KMS-11 (cell line): Measurements from ENCODE around the gene ABHD6.

Experiments used
- H2AFZ ChIP-seq: fragments of 200-600 bp; sonication (generic); 2 replicates; pipeline ENCODE4 v1.6.1; 2016; ENCODE audit warnings: antibody characterized with exemption, mixed run types, low read depth
- H3K27ac ChIP-seq: fragments of 200-600 bp; sonication (generic); 2 replicates; pipeline ENCODE4 v1.6.1; 2016; ENCODE audit warnings: mild to moderate bottlenecking, mixed run types
- H3K27me3 ChIP-seq: fragments of 200-600 bp; sonication (generic); 2 replicates; pipeline ENCODE4 v1.6.1; 2017; ENCODE audit warnings: mild to moderate bottlenecking, low read depth, mixed run types, moderate library complexity; ENCODE audit not compliant: insufficient read depth
- H3K36me3 ChIP-seq: fragments of 200-600 bp; sonication (generic); 2 replicates; pipeline ENCODE4 v1.6.1; 2017; ENCODE audit warnings: mild to moderate bottlenecking, mixed run types; ENCODE audit not compliant: insufficient read depth
- H3K4me1 ChIP-seq: fragments of 200-600 bp; sonication (generic); 2 replicates; pipeline ENCODE4 v1.6.1; 2016; ENCODE audit warnings: mild to moderate bottlenecking, low read depth, mixed run types; ENCODE audit not compliant: poor library complexity, severe bottlenecking
- H3K4me2 ChIP-seq: fragments of 200-600 bp; sonication (generic); 2 replicates; pipeline ENCODE4 v1.7.0; 2016; ENCODE audit warnings: mild to moderate bottlenecking, mixed run types
- H3K4me3 ChIP-seq: fragments of 200-600 bp; sonication (generic); IDR thresholded peaks from 2 replicates; pipeline ENCODE4 v1.6.1; 2017; ENCODE audit warnings: low read depth, low read length, mixed read lengths; ENCODE audit not compliant: insufficient read depth
- H3K79me2 ChIP-seq: fragments of 200-600 bp; sonication (generic); 2 replicates; pipeline ENCODE4 v1.6.1; 2016; ENCODE audit warnings: low read depth, mixed run types; ENCODE audit not compliant: insufficient read depth
- H3K9ac ChIP-seq: fragments of 200-600 bp; sonication (generic); 2 replicates; pipeline ENCODE4 v1.6.1; 2016; ENCODE audit warnings: mild to moderate bottlenecking, mixed run types
- H4K20me1 ChIP-seq: fragments of 200-600 bp; sonication (generic); 2 replicates; pipeline ENCODE4 v1.6.1; 2016; ENCODE audit warnings: mild to moderate bottlenecking, mixed run types; ENCODE audit not compliant: insufficient read depth
- CTCF ChIP-seq: fragments of 200-600 bp; sonication (generic); conservative IDR thresholded peaks from 2 replicates; pipeline ENCODE4 v1.6.1; 2017; ENCODE audit warnings: low read depth, mild to moderate bottlenecking, antibody characterized with exemption, low read length, moderate library complexity, mixed read lengths

Gene ABHD6

GRCh38 chr3:58216496-58217195 is 20.9 kb upstream of the ABHD6 start:
- H3K4me3 ChIP-seq: no peak overlapping the region
- no peak overlapping the region for H3K27ac ChIP-seq
- no peak overlapping the region for H2AFZ ChIP-seq
- H3K4me1 ChIP-seq: peaks cover 21% of the 10 kb centered on the region
- no peaks in the 10 kb centered on the region for H4K20me1 ChIP-seq
- H3K9ac ChIP-seq: no peak overlapping the region
- H3K27me3 ChIP-seq: no peaks in the 10 kb centered on the region
- no peaks in the 10 kb centered on the region for H3K36me3 ChIP-seq
- H3K4me2 ChIP-seq: no peak overlapping the region
- H3K79me2 ChIP-seq: no peaks in the 10 kb centered on the region
- no peak for TF ChIP-seq CTCF

- Histone ChIP-seq H3K36me3 (no peaks in the 10 kb centered on the region), H3K79me2 (no peaks in the 10 kb centered on the region), H3K4me2 (no peak overlapping the region), H3K27ac (no peak overlapping the region), H3K9ac (no peak overlapping the region), H2AFZ (no peak overlapping the region), H4K20me1 (no peaks in the 10 kb centered on the region), H3K27me3 (no peaks in the 10 kb centered on the region), H3K4me1 (peaks cover 21% of the 10 kb centered on the region), H3K4me3 (no peak overlapping the region)
- TF ChIP-seq CTCF: peak; percentile 60
Observed at GRCh38 chr3:58217209-58217811, 20.3 kb upstream of the ABHD6 start.

DNA sequence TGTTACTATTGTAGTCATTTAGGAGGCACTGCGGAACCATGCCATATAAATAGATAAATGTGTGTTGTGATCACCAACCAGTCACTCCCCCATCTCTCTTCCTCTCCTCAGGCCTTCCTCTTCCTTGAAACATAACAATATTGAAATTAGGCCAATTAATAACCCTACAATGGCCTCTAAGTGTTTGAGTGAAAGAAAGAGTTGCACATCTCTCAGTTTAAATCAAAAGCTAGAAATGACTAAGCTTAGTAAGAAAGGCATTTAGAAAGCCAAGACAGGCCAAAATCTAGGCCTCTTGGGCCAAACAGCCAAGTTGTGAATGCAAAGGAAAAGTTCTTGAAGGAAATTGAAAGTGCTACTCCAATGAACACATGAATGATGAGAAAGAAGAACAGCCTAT is 18.7 kb upstream of the ABHD6 start:
- Histone ChIP-seq H3K27ac (no peak overlapping the region), H2AFZ (no peak overlapping the region), H3K4me3 (no peak overlapping the region), H3K9ac (no peak overlapping the region), H3K4me1 (peaks cover 16% of the 10 kb centered on the region), H3K79me2 (no peaks in the 10 kb centered on the region), H3K27me3 (no peaks in the 10 kb centered on the region), H3K36me3 (no peaks in the 10 kb centered on the region), H4K20me1 (no peaks in the 10 kb centered on the region), H3K4me2 (no peak overlapping the region)
- no peak for TF ChIP-seq CTCF

GRCh38 chr3:58222161-58222724 is 15.3 kb upstream of the ABHD6 start:
- no peak for TF ChIP-seq CTCF
- H2AFZ ChIP-seq: no peak overlapping the region
- no peaks in the 10 kb centered on the region for H3K36me3 ChIP-seq
- H3K4me1 ChIP-seq: no peaks in the 10 kb centered on the region
- H3K79me2 ChIP-seq: no peaks in the 10 kb centered on the region
- no peak overlapping the region for H3K4me2 ChIP-seq
- H3K9ac ChIP-seq: no peak overlapping the region
- no peak overlapping the region for H3K27ac ChIP-seq
- no peak overlapping the region for H3K4me3 ChIP-seq
- no peaks in the 10 kb centered on the region for H4K20me1 ChIP-seq
- H3K27me3 ChIP-seq: no peaks in the 10 kb centered on the region
